SJCRH30 (cell line): Measurements from ENCODE around the gene ETV1. TPM values are rescaled to one million over a fixed set of nuclear protein-coding genes. Genes with fewer than 3 reads are reported as not detected.

Experiments used
- DNase-seq, 2 experiments: peaks; one replicate each; pipeline ENCODE4 v3.0.0-alpha.2; 2015 to 2020
- H3K27ac ChIP-seq: fragments of 250-450 bp; sonication (Bioruptor Pico); 2 replicates; pipeline ENCODE4 v1.5.1; 2020; ENCODE audit warnings: mild to moderate bottlenecking, moderate library complexity
- H3K27me3 ChIP-seq: fragments of 250-450 bp; sonication (Bioruptor Pico); 2 replicates; pipeline ENCODE4 v1.5.1; 2020; ENCODE audit warnings: mild to moderate bottlenecking, moderate library complexity
- H3K36me3 ChIP-seq: fragments of 250-450 bp; sonication (Bioruptor Pico); 2 replicates; pipeline ENCODE4 v1.5.1; 2020; ENCODE audit warnings: mild to moderate bottlenecking, moderate library complexity
- H3K4me1 ChIP-seq: fragments of 250-450 bp; sonication (Bioruptor Pico); 2 replicates; pipeline ENCODE4 v1.5.1; 2020; ENCODE audit warnings: mild to moderate bottlenecking, moderate library complexity
- H3K4me3 ChIP-seq: fragments of 250-450 bp; sonication (Bioruptor Pico); 2 replicates; pipeline ENCODE4 v1.5.1; 2020; ENCODE audit warnings: mild to moderate bottlenecking, moderate library complexity
- H3K9me3 ChIP-seq: fragments of 250-450 bp; sonication (Bioruptor Pico); replicated peaks from 2 replicates; pipeline ENCODE4 v1.5.1; 2020; ENCODE audit warnings: mild to moderate bottlenecking, moderate library complexity
- total RNA-seq: library from RNA; depleted of rRNA; stranded (reverse); fragments of >200 nt; shearing (Covaris generic); gene quantifications from 2 replicates; pipeline ENCODE4 v1.2.3, GENCODE V29; 2014

Gene ETV1
- total RNA-seq, 1 experiment from 2014 or later, result 49.0 TPM

GRCh38 chr7:13898957-13899670 lies 90.4 kb downstream of the ETV1 start:
- H3K27ac ChIP-seq, result no peak overlapping the region
- no peak for DNase-seq
- H3K4me1 ChIP-seq, result no peaks in the 10 kb centered on the region
- H3K9me3 ChIP-seq, result no peaks in the 10 kb centered on the region
- H3K36me3 ChIP-seq, result peaks cover 16% of the 10 kb centered on the region
- H3K4me3 ChIP-seq, result no peak overlapping the region
- no peaks in the 10 kb centered on the region for H3K27me3 ChIP-seq

DNA sequence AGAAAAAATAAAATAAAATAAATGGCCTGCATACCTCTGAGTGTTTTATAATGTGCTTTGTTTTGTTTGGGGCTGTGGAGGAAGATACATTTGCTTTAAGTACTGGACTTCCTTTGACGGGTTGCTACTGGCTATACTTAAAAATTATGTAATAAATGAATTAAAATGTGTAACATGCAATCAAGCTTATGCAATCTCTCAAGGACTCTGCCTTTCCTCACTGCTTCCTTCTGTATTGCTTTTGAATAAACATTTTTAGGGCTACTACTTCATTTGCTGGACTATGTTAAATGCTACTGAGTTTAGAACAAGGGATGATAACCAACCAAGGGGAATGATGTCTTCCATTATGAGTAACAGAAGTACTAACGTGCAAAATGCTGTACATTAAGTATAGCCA lies 91.6 kb downstream of the ETV1 start:
- H3K36me3 ChIP-seq, result peaks cover 12% of the 10 kb centered on the region
- DNase-seq, result no peak
- no peak overlapping the region for H3K27ac ChIP-seq
- H3K9me3 ChIP-seq, result peaks cover 2% of the 10 kb centered on the region; the same call in 1 of the 2 replicates
- no peak overlapping the region for H3K4me3 ChIP-seq
- no peaks in the 10 kb centered on the region for H3K27me3 ChIP-seq
- no peaks in the 10 kb centered on the region for H3K4me1 ChIP-seq

- no peak overlapping the region for H3K27ac ChIP-seq
- H3K4me1 ChIP-seq, result no peaks in the 10 kb centered on the region
- H3K27me3 ChIP-seq, result no peaks in the 10 kb centered on the region
- H3K4me3 ChIP-seq, result no peak overlapping the region
- H3K36me3 ChIP-seq, result no peaks in the 10 kb centered on the region; the same call in none of the 2 replicates
- DNase-seq, result no peak
- peaks cover 3% of the 10 kb centered on the region; the same call in 1 of the 2 replicates for H3K9me3 ChIP-seq
Measured at GRCh38 chr7:13894954-13895353, 94.5 kb downstream of the ETV1 start.

DNA sequence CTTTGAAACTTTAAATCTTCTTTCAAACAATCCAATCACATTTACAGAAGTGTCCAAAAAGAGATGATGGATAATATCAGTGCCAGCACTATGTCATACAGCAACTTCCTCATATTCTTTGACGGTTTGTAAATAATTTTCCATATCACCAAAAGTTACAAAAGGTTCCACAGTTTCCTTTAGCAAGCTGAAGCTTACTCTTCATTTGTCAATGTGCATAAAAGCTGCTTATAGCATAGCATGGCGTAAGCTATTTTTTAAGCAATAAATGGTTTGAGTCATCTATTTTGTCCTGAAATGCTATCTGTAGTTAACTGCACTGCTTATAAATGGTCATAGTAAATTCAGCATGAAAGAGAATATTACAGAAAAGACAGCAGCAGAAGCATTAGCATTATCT lies 95.1 kb downstream of the ETV1 start:
- no peaks in the 10 kb centered on the region for H3K4me1 ChIP-seq
- H3K27me3 ChIP-seq, result no peaks in the 10 kb centered on the region
- DNase-seq, result no peak
- H3K27ac ChIP-seq, result no peak overlapping the region
- no peaks in the 10 kb centered on the region; the same call in none of the 2 replicates for H3K36me3 ChIP-seq
- peaks cover 3% of the 10 kb centered on the region; the same call in 1 of the 2 replicates for H3K9me3 ChIP-seq
- H3K4me3 ChIP-seq, result no peak overlapping the region

- H3K36me3 ChIP-seq, result no peaks in the 10 kb centered on the region; the same call in none of the 2 replicates
- no peaks in the 10 kb centered on the region for H3K27me3 ChIP-seq
- H3K4me1 ChIP-seq, result no peaks in the 10 kb centered on the region
- no peak overlapping the region for H3K4me3 ChIP-seq
- no peak overlapping the region for H3K27ac ChIP-seq
- no peak for DNase-seq
- H3K9me3 ChIP-seq, result peaks cover 3% of the 10 kb centered on the region; the same call in 1 of the 2 replicates
Measured at GRCh38 chr7:13890793-13891192, 98.7 kb downstream of the ETV1 start.

DNA sequence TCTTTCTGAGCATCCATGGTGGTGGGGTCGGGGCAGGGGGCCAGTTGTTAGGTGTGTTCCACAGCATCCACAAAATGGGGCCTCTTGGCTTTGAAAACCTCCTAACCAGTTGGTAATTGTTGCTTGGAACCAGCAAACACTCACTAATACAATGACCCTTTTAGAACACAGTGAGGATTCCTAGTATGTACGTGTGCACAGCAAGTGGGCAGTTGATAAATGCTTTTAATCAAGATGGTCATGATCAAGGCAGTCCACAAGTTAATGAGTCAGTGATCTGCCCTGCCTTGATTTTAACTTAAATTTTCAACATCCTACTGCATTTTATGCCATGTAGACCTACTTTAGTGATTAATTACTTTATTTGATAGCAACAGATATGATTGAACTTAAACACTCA lies 103.1 kb downstream of the ETV1 start:
- DNase-seq, result no peak
- H3K36me3 ChIP-seq, result no peaks in the 10 kb centered on the region
- no peaks in the 10 kb centered on the region for H3K4me1 ChIP-seq
- no peak overlapping the region for H3K4me3 ChIP-seq
- H3K27ac ChIP-seq, result no peak overlapping the region
- no peaks in the 10 kb centered on the region for H3K27me3 ChIP-seq
- no peaks in the 10 kb centered on the region; the same call in 1 of the 2 replicates for H3K9me3 ChIP-seq

- H3K36me3 ChIP-seq, result no peaks in the 10 kb centered on the region
- no peak overlapping the region for H3K4me3 ChIP-seq
- no peak overlapping the region for H3K27ac ChIP-seq
- DNase-seq, result no peak
- H3K9me3 ChIP-seq, result no peaks in the 10 kb centered on the region; the same call in 1 of the 2 replicates
- no peaks in the 10 kb centered on the region for H3K4me1 ChIP-seq
- no peaks in the 10 kb centered on the region for H3K27me3 ChIP-seq
Measured at GRCh38 chr7:13882051-13882450, 107.4 kb downstream of the ETV1 start.

GRCh38 chr7:13880789-13881188 lies 108.7 kb downstream of the ETV1 start:
- Histone ChIP-seq H3K9me3 (no peaks in the 10 kb centered on the region), H3K4me3 (no peak overlapping the region), H3K4me1 (no peaks in the 10 kb centered on the region), H3K27ac (no peak overlapping the region), H3K27me3 (no peaks in the 10 kb centered on the region), H3K36me3 (no peaks in the 10 kb centered on the region)
- DNase-seq, result no peak

DNA sequence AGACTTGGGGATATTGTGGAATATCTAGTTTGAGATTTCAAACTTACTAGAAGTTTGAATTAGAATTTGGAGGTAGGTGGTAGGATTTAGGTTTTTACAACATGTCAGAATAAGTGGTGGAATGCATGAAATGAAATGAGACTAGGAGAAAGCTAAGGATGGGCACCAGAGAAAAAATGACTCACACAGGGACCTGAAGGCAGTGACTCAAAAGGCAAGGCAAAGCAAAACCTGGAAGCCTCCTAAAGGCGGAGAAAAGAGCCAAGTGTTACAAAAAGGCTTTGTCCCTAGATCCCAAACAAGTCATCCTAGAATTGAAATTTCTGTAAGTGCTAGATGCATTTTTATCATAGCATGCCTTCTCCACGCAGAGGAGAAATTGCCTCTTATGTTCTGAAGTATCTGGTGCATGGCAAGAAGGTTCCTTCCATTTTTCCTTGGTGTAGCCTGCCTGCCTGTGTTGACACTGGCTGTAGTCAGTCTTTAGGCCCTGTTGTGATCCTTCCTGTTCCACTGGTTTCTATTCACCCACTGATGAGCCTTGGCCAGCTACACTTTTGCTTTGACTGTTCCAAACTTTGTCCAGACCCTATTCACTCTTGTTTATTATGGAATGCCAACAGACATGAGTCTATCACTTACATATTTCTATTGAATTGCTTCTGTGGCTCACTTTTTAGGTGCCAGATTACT lies 109.3 kb downstream of the ETV1 start:
- no peak overlapping the region for H3K27ac ChIP-seq
- no peaks in the 10 kb centered on the region for H3K4me1 ChIP-seq
- H3K27me3 ChIP-seq, result no peaks in the 10 kb centered on the region
- no peak overlapping the region for H3K4me3 ChIP-seq
- no peak for DNase-seq
- no peaks in the 10 kb centered on the region for H3K9me3 ChIP-seq
- H3K36me3 ChIP-seq, result no peaks in the 10 kb centered on the region

GRCh38 chr7:13879143-13879542 lies 110.3 kb downstream of the ETV1 start:
- H3K4me3 ChIP-seq, result no peak overlapping the region
- no peaks in the 10 kb centered on the region for H3K4me1 ChIP-seq
- no peaks in the 10 kb centered on the region for H3K27me3 ChIP-seq
- no peak for DNase-seq
- H3K9me3 ChIP-seq, result no peaks in the 10 kb centered on the region
- no peaks in the 10 kb centered on the region for H3K36me3 ChIP-seq
- H3K27ac ChIP-seq, result no peak overlapping the region

- H3K4me3 ChIP-seq, result no peak overlapping the region
- no peaks in the 10 kb centered on the region for H3K9me3 ChIP-seq
- no peaks in the 10 kb centered on the region for H3K27me3 ChIP-seq
- no peak overlapping the region for H3K27ac ChIP-seq
- no peaks in the 10 kb centered on the region for H3K4me1 ChIP-seq
- no peak for DNase-seq
- no peaks in the 10 kb centered on the region for H3K36me3 ChIP-seq
Measured at GRCh38 chr7:13878154-13878553, 111.3 kb downstream of the ETV1 start.

DNA sequence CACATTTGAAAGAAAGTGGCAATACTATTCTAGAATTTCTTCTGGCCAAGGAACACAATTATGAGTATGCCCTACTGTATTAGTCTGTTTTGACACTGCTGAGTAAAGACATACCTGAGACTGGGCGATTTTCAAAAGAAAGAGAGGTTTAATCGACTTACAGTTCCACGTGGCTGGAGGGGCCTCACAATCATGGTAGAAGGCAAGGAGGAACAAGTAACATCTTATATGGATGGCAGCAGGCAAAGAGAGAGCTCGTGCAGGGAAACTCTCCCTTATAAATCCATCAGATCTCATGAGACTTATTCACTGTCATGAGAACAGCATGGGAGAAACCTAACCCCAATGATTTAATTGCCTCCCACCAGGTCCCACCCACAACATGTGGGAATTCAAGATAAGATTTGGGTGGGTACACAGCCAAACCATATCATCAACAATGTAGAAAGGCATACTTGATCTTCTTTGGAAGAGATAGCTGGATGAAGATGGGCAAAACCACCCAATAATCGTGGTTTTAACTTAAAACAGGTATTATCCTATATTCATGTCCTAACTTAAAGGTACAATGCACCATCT lies 113.9 kb downstream of the ETV1 start:
- Histone ChIP-seq H3K27me3 (no peaks in the 10 kb centered on the region), H3K4me1 (no peaks in the 10 kb centered on the region), H3K4me3 (no peak overlapping the region), H3K27ac (no peak overlapping the region), H3K9me3 (no peaks in the 10 kb centered on the region), H3K36me3 (no peaks in the 10 kb centered on the region)
- DNase-seq, result no peak

- Histone ChIP-seq H3K27me3 (no peaks in the 10 kb centered on the region), H3K4me1 (no peaks in the 10 kb centered on the region), H3K36me3 (no peaks in the 10 kb centered on the region), H3K4me3 (no peak overlapping the region), H3K27ac (no peak overlapping the region), H3K9me3 (no peaks in the 10 kb centered on the region)
- DNase-seq, result no peak
Measured at GRCh38 chr7:13874783-13875182, 114.7 kb downstream of the ETV1 start.

DNA sequence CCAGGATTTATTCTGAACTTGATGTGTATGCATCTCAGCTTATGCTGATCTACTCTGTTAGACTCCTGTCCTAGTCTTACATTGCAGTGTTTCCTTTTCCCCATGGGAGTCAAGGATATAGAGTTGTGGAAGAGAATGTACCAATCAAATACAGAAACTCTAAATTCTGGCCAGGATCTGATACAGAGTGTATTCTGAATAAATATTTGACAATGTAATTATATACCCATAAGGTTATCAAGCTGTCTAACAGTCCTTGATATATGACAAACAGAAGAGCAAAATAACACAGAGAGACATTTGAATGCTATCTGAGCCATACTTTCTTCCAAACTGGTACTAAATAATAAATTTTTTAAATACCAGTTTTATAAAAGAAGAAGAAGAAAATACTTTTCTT lies 116.8 kb downstream of the ETV1 start:
- no peaks in the 10 kb centered on the region for H3K27me3 ChIP-seq
- no peaks in the 10 kb centered on the region for H3K9me3 ChIP-seq
- no peak overlapping the region for H3K4me3 ChIP-seq
- H3K27ac ChIP-seq, result no peak overlapping the region
- H3K4me1 ChIP-seq, result no peaks in the 10 kb centered on the region
- DNase-seq, result no peak
- no peaks in the 10 kb centered on the region for H3K36me3 ChIP-seq

- Histone ChIP-seq H3K9me3 (no peaks in the 10 kb centered on the region), H3K27ac (no peak overlapping the region), H3K4me1 (no peaks in the 10 kb centered on the region), H3K4me3 (no peak overlapping the region), H3K36me3 (no peaks in the 10 kb centered on the region), H3K27me3 (no peaks in the 10 kb centered on the region)
- no peak for DNase-seq
Measured at GRCh38 chr7:13871008-13871407, 118.5 kb downstream of the ETV1 start.
